ENCODE results near the gene UBR2. TPM values are rescaled to one million over a fixed set of nuclear protein-coding genes. Genes with fewer than 3 reads are reported as not detected.

The UBR2 gene
- total RNA-seq, 2 donors from 2014 or later: 21.6 to 22.5 TPM

DNA sequence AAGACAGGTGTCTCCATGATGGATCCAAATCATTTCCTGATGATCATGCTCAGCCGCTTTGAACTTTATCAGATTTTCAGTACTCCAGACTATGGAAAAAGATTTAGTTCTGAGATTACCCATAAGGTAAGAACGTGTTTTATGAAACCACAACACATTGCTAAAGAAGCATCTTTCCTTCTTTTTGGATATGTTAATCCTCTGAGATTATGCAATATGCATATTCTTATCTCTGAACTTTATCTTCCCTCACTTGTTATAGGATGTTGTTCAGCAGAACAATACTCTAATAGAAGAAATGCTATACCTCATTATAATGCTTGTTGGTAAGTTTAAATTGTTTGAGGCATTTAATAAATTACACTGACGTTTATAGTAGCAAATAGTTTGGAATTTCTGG, 80.4 kb downstream of the UBR2 start:
- Histone ChIP-seq H3K27me3 (ENCODE audit: control insufficient read depth, insufficient read depth, low read length, poor library complexity, severe bottlenecking) (no peaks in the 10 kb centered on the region), H3K36me3 (ENCODE audit: control insufficient read depth, insufficient read depth, low read length) (peaks cover 70% of the 10 kb centered on the region), H3K4me3 (ENCODE audit: low read length) (no peak overlapping the region), H3K9ac (ENCODE audit: extremely low read depth, low read length, poor library complexity, severe bottlenecking) (no peak overlapping the region), H3K27ac (ENCODE audit: low read depth, low read length) (no peak overlapping the region), H3K4me1 (ENCODE audit: control insufficient read depth, insufficient read depth, low read length) (no peaks in the 10 kb centered on the region), H3K9me3 (ENCODE audit: control insufficient read depth, low read length) (no peaks in the 10 kb centered on the region)
- H3K4me3 Mint-ChIP-seq: no peak overlapping the region
- H3K27ac Mint-ChIP-seq: no peak overlapping the region
- no peak for DNase-seq
- no peaks in the 10 kb centered on the region for H3K4me1 Mint-ChIP-seq
- H3K36me3 Mint-ChIP-seq (ENCODE audit: low read depth): peaks cover 35% of the 10 kb centered on the region
- TF ChIP-seq, protein P1, sequence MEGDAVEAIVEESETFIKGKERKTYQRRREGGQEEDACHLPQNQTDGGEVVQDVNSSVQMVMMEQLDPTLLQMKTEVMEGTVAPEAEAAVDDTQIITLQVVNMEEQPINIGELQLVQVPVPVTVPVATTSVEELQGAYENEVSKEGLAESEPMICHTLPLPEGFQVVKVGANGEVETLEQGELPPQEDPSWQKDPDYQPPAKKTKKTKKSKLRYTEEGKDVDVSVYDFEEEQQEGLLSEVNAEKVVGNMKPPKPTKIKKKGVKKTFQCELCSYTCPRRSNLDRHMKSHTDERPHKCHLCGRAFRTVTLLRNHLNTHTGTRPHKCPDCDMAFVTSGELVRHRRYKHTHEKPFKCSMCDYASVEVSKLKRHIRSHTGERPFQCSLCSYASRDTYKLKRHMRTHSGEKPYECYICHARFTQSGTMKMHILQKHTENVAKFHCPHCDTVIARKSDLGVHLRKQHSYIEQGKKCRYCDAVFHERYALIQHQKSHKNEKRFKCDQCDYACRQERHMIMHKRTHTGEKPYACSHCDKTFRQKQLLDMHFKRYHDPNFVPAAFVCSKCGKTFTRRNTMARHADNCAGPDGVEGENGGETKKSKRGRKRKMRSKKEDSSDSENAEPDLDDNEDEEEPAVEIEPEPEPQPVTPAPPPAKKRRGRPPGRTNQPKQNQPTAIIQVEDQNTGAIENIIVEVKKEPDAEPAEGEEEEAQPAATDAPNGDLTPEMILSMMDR (conservative IDR thresholded peaks at IDR 0.05): no peak
- no peaks in the 10 kb centered on the region for H3K9me3 Mint-ChIP-seq
- WGBS, 2 experiments (ENCODE audit: insufficient coverage in 1 of 2, insufficient read length in 1 of 2): 95 to 100% methylated on average over 2 to 3 of the region's 3 CpGs
- H3K27me3 Mint-ChIP-seq (ENCODE audit: insufficient read depth): no peaks in the 10 kb centered on the region

DNA sequence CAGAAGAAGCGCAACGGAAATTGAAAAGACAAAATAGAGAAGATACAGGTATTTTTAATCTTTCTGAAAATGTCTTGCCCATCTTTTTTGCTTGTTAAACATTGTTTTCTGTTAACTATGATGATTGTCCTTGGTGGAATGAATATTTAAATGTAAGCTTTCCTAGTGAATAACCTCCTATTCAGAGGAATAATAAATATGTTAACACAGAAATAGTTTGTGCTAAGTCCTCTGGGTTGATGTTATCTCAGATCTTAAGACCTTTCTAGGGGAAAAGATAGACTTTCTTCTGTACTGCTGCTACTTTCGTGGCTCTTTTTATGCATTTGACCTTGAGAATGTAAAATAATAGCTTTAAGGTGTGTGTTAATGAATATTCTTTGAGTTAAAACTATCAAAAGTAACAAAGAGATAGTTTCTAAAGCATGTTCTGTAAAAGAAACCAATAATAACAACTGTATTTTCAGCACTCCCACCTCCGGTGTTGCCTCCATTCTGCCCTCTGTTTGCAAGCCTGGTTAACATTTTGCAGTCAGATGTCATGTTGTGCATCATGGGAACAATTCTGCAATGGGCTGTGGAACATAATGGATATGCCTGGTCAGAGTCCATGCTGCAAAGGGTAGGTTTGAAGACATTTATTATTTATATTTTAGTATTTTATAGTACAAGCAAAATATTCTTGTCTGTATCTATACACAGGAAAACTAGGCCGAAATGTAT, 88.4 kb downstream of the UBR2 start:
- H3K9ac ChIP-seq (ENCODE audit: extremely low read depth, low read length, poor library complexity, severe bottlenecking): no peak overlapping the region
- H3K27me3 ChIP-seq (ENCODE audit: control insufficient read depth, insufficient read depth, low read length, poor library complexity, severe bottlenecking): no peaks in the 10 kb centered on the region
- H3K27me3 Mint-ChIP-seq (ENCODE audit: insufficient read depth): no peaks in the 10 kb centered on the region
- no peaks in the 10 kb centered on the region for H3K9me3 ChIP-seq (ENCODE audit: control insufficient read depth, low read length)
- H3K27ac Mint-ChIP-seq: no peak overlapping the region
- H3K4me3 Mint-ChIP-seq: no peak overlapping the region
- H3K9me3 Mint-ChIP-seq: no peaks in the 10 kb centered on the region
- 95 to 100% methylated on average over 4 to 5 of the region's 5 CpGs for WGBS, 2 experiments (ENCODE audit: insufficient coverage in 1 of 2, insufficient read length in 1 of 2)
- no peaks in the 10 kb centered on the region for H3K4me1 Mint-ChIP-seq
- H3K4me1 ChIP-seq (ENCODE audit: control insufficient read depth, insufficient read depth, low read length): no peaks in the 10 kb centered on the region
- TF ChIP-seq, protein P1 (conservative IDR thresholded peaks at IDR 0.05): no peak
- H3K27ac ChIP-seq (ENCODE audit: low read depth, low read length): no peak overlapping the region
- no peak for DNase-seq
- H3K4me3 ChIP-seq (ENCODE audit: low read length): no peak overlapping the region
- H3K36me3 Mint-ChIP-seq (ENCODE audit: low read depth): peaks cover 48% of the 10 kb centered on the region
- H3K36me3 ChIP-seq (ENCODE audit: control insufficient read depth, insufficient read depth, low read length): peaks cover 64% of the 10 kb centered on the region

DNA sequence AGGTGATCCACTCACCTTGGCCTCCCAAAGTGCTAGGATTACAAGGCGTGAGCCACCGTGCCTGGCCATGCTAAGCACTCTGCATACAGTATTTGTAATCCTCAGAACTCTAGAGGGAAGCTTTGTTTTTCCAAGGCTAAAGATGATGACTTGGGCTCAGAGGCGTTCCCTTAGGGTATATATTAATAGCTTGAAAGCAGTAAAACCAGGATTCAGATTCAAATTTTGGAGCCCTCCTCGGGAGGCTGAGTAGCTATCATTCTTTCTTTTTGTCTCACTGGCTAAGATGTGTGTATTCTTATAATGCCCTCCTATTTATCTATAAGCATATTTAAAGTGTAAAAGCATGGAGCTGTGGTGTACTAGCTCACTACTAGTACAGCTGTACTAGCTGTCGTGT, 90.0 kb downstream of the UBR2 start:
- 87 to 96% methylated on average over 2 to 5 of the region's 5 CpGs for WGBS, 2 experiments (ENCODE audit: insufficient coverage in 1 of 2, insufficient read length in 1 of 2)
- TF ChIP-seq, protein P1 (conservative IDR thresholded peaks at IDR 0.05): no peak

More for the DNA sequence above, 90.0 kb downstream of the UBR2 start:
- H3K4me3 ChIP-seq (ENCODE audit: low read length): no peak overlapping the region
- no peak overlapping the region for H3K27ac Mint-ChIP-seq
- no peak overlapping the region for H3K9ac ChIP-seq (ENCODE audit: extremely low read depth, low read length, poor library complexity, severe bottlenecking)
- H3K36me3 Mint-ChIP-seq (ENCODE audit: low read depth): peaks cover 52% of the 10 kb centered on the region
- H3K4me1 Mint-ChIP-seq: no peaks in the 10 kb centered on the region
- H3K27me3 ChIP-seq (ENCODE audit: control insufficient read depth, insufficient read depth, low read length, poor library complexity, severe bottlenecking): no peaks in the 10 kb centered on the region
- no peaks in the 10 kb centered on the region for H3K27me3 Mint-ChIP-seq (ENCODE audit: insufficient read depth)
- H3K36me3 ChIP-seq (ENCODE audit: control insufficient read depth, insufficient read depth, low read length): peaks cover 70% of the 10 kb centered on the region
- no peak overlapping the region for H3K4me3 Mint-ChIP-seq
- no peak for DNase-seq
- H3K9me3 ChIP-seq (ENCODE audit: control insufficient read depth, low read length): no peaks in the 10 kb centered on the region
- H3K27ac ChIP-seq (ENCODE audit: low read depth, low read length): no peak overlapping the region
- H3K9me3 Mint-ChIP-seq: no peaks in the 10 kb centered on the region
- H3K4me1 ChIP-seq (ENCODE audit: control insufficient read depth, insufficient read depth, low read length): no peaks in the 10 kb centered on the region

Measured in endodermal cell (in vitro differentiated cells).